Activated CD8-positive, alpha-beta memory T cell treated with anti-CD3 and anti-CD28 coated beads, Interleukin-2, amount 10 ng/mL, durations not matched to agents 7 days and 5 days (primary cell): ENCODE results near the gene ANTXRL. TPM values are rescaled to one million over a fixed set of nuclear protein-coding genes. Genes with fewer than 3 reads are reported as not detected.
"Not testable (repeated sequence)": the region's sequence is repeated elsewhere in the genome, so short reads cannot be mapped to it uniquely, and the experiment has no call there.

Source experiments
- ATAC-seq: fragments of 150-1000 bp; cut with Tn5 transposase; one replicate; pipeline ENCODE4 v1.10.0; 2021; ENCODE audit warnings: moderate library complexity
- CTCF ChIA-PET: fragments of 350-600 bp; sonication (Branson Sonifier 250); formaldehyde crosslinking; loops from one replicate; lab custom pipeline; 2021; ENCODE audit warnings: antibody characterized with exemption; lab: Charles Lee
- DNase-seq: peaks from one replicate; pipeline ENCODE4 v3.0.0-alpha.2; 2020
- H3K27ac Mint-ChIP-seq: one replicate; pipeline ENCODE4 v1.8.0; 2021; ENCODE audit warnings: mild to moderate bottlenecking, mixed read lengths
- H3K27me3 Mint-ChIP-seq: one replicate; pipeline ENCODE4 v1.8.0; 2021; ENCODE audit warnings: mixed read lengths
- H3K36me3 Mint-ChIP-seq: one replicate; pipeline ENCODE4 v1.8.0; 2021; ENCODE audit warnings: mild to moderate bottlenecking, mixed read lengths
- H3K4me1 Mint-ChIP-seq: one replicate; pipeline ENCODE4 v1.8.0; 2021; ENCODE audit warnings: mixed read lengths
- H3K4me3 Mint-ChIP-seq: one replicate; pipeline ENCODE4 v1.8.0; 2021; ENCODE audit warnings: mild to moderate bottlenecking, moderate library complexity, mixed read lengths
- H3K9me3 Mint-ChIP-seq: one replicate; pipeline ENCODE4 v1.8.0; 2022; ENCODE audit warnings: low read depth, mixed read lengths
- total RNA-seq, 2 experiments: library from RNA; stranded (reverse); gene quantifications; one replicate each; pipeline ENCODE4 v1.2.3, GENCODE V29; 2021

The ANTXRL gene
- not detected for total RNA-seq

DNA sequence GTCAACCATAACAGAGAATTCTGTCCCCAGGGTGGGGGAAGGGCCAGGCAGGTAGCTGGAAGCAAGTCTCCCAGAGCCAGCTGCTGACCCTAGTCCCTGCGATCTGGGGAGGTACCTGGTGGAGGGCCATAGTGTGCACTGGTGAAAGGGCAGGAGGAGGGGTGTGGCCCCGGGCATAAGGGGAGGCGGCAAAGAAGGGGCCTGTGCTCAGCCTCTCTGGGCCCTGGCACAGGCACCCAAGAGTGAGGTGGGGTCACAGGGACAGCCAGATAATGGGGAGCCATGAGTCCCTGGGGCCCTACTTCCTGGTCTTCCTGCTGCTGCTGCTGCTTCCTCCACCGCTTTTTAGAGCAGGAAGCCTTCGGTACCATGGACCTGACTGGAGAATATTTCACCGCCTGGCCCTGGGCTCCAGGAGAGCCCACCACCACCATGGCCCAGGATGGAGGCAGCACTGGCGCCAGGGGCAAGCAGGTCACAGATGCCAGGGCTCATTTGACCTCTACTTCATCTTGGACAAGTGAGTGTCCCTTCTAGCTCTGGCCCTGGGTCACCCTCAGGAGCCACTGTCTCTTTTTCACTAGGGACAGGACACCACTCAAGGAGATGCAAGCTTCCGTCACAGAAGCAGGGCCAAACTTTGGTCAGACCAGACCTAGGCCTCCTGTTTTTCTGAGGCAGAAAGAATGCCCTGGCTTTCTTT is at the start of gene ANTXRL:
TSS of gene ANTXRL (plus strand) at position 7 of the 703 bp plus-strand sequence. CDS start at position 273, 266 bp downstream.
- CTCF ChIA-PET = no interaction called here
- Mint-ChIP-seq H3K9me3 (no peaks in the 10 kb centered on the region), H3K27ac (no peak within 1 kb of the TSS), H3K4me3 (no peak within 1 kb of the TSS), H3K27me3 (peaks cover 9% of the 10 kb centered on the region), H3K4me1 (peaks cover 24% of the 10 kb centered on the region), H3K36me3 (peaks cover 2% of the 10 kb centered on the region)
- ATAC-seq (no peak), DNase-seq (no peak)

DNA sequence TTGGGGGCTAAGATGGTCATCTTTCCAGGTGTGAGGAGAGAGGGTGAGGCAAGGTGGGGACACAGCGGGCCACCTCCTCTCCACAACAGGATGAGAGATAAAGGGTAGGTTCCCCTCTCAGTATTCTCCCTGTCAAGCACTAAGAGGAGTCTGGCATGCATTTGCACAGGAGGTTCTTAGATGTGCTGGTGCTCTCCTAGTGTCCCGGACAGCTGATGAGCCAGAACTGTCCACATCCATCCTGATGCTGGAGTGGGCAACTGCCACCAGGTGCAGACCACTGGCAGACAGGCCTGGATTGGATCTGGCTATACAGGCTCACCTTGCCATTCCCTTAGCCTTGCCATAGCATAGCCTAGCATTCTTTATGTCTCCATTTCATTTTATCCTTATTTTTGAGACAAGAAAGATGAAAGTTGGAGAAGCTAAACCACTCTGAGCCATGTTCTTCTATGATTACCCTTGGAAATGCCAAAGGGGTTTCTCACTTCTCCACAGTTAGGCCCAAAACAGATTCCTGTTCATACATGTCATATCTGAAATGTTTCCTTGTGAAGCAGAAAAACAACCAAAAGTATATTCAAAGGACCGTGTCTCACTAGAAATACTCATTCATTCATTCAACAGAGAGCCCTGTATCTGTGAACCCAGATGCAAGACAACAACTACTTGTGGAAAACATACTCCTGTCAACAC is 48.8 kb upstream of the ANTXRL start:
- DNase-seq = no peak
- H3K9me3 Mint-ChIP-seq = peaks cover 6% of the 10 kb centered on the region

DNA sequence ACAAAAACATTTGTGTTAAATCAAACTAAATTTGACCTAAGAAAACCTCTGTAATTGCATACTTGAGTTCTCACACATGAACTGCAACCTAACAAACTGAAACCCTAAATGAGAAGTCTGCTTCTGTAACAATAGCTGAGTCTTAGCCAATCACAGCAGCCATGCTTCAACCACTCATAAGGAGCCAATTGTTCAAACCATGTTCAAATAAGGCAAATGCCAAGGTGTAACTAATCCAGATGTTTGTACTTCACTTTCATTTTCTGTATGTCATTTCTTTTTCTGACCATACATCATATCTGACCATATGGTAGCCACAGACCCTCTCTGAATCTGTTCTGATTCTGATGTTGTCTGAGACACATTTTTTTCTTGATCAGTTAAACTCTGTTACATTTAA is 47.5 kb upstream of the ANTXRL start:
- Mint-ChIP-seq H3K36me3 (peaks cover 43% of the 10 kb centered on the region), H3K4me1 (peaks cover 35% of the 10 kb centered on the region), H3K4me3 (no peak overlapping the region), H3K27me3 (no peaks in the 10 kb centered on the region), H3K27ac (no peak overlapping the region), H3K9me3 (peaks cover 10% of the 10 kb centered on the region)
- ATAC-seq = peak; percentile 31
- CTCF ChIA-PET = interaction anchor here (1.2 to 1.5 kb wide), 3 partner anchors 9 to 31 kb away, joined by 3 to 4 read pairs (median 3); no protein-coding TSS in a partner anchor
- DNase-seq = peak; percentile 39

More for the DNA sequence above, 48.8 kb upstream of the ANTXRL start:
- peaks cover 31% of the 10 kb centered on the region for H3K36me3 Mint-ChIP-seq
- no peak for ATAC-seq
- H3K27me3 Mint-ChIP-seq = no peaks in the 10 kb centered on the region
- H3K4me1 Mint-ChIP-seq = peaks cover 31% of the 10 kb centered on the region
- CTCF ChIA-PET = interaction anchor here (1.5 kb wide), 1 partner anchor 9 kb away, joined by 4 read pairs; no protein-coding TSS in a partner anchor
- no peak overlapping the region for H3K4me3 Mint-ChIP-seq
- no peak overlapping the region for H3K27ac Mint-ChIP-seq

DNA sequence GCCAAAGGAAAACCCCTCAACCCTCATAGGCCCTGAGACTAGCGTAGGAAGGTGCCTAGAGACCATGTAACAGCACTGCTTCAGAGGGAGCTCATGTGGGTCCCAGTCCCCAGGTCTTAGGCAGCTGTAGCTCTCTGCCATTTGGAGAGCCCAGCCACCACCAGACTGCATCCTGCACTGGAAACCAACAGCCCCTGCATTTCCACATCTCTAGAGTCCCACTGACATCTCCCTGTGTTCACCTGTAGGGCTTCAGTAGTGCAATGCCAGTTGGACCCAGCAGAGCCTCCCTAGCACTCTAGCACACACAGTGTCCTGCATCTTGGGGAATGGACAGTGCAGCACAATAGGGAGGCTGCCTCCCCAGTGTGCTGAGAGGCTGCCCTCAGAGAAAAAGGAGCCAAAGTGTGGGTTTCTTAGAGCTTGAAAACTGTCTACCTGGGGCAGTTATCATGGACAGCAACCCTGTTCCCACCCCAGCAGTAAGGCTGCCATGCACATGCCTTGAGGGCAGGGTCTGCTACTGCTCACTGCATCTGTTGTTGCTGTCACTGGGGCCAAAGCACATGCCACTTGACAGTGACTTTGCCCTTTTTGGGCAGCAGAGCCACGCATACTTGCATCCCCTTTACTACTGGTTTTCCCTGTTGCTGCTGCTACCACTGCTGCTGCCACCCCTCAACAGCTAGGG is 46.7 kb upstream of the ANTXRL start:
- Mint-ChIP-seq H3K27me3 (no peaks in the 10 kb centered on the region), H3K9me3 (peaks cover 10% of the 10 kb centered on the region), H3K4me1 (peaks cover 35% of the 10 kb centered on the region), H3K36me3 (peaks cover 43% of the 10 kb centered on the region), H3K27ac (no peak overlapping the region), H3K4me3 (no peak overlapping the region)
- CTCF ChIA-PET = interaction anchor here (1.4 to 1.5 kb wide), 2 partner anchors 12 to 30 kb away, joined by 3 to 4 read pairs; no protein-coding TSS in a partner anchor
- ATAC-seq (no peak), DNase-seq (peak; percentile 36)

DNA sequence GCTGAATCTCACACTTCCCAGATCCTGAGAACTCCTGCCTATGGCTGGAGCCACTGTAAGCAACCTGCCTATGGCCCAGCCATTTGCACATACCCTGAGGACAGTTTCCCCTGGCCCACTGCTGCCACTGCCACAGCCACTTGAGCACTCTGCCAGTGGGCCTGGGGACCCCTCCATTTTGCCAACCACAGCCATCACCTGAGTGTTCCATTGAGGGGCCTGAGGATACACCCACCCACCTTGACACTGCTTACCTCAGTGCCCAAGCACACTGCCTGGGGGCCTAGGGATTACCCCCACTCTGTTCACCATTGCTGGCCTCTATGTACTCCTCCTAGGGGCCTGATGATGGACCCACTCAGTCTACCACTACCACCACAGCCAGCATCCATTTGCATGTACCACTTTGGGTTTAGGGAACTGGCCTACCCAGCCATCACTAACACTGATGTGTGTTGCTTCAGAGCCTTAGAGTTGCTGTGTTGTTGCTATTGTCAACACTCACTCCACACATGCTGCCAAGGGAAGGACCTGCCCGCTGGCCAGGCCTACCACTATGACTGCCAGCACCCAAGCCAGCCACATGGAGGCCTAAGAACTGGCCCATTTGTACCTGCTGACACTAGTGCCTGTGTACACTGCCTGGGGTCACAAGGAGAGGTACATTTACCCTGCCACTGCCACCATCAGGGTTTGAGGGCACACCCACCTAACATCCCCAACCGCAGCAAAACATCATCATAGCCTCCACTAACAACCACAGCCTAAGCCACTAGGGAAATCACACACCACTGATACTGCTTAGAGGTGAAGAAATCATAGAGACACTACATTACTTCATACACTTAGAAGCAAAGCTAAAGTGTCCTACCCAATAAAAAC is 45.9 kb upstream of the ANTXRL start:
- H3K4me3 Mint-ChIP-seq = no peak overlapping the region
- CTCF ChIA-PET = interaction anchor here (1.0 to 1.5 kb wide), 3 partner anchors 12 to 29 kb away, joined by 3 to 5 read pairs (median 3); no protein-coding TSS in a partner anchor

DNA sequence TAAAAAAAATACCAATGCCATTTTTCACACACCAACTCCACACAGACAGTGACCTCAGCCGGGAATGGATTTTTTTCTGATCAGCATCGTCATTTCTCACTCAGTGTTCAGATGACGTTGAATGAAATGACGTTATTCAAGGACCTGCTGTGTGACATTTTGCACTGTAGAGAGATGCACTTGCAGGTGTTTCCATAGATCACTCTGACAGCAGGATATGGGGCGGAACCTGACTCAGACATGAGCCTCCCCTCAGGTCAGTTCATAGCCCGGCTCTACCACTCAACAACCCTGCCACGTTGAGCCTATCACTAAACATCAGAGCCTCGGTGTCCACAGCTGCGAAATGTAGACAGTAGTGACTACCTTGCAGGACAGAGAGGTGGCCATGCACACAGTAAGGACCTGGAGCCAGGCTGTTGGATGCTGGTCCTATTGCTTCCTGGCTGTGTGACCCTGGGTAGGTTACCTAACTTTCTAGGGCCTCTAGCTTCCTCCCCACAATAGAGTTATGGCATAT is 41.4 kb upstream of the ANTXRL start:
- no peak overlapping the region for H3K4me3 Mint-ChIP-seq
- ATAC-seq (no peak), DNase-seq (peak; percentile 37)
- CTCF ChIA-PET = no interaction called here
- peaks cover 38% of the 10 kb centered on the region for H3K36me3 Mint-ChIP-seq
- H3K9me3 Mint-ChIP-seq = peaks cover 10% of the 10 kb centered on the region
- H3K27me3 Mint-ChIP-seq = no peaks in the 10 kb centered on the region
- H3K4me1 Mint-ChIP-seq = peaks cover 24% of the 10 kb centered on the region
- no peak overlapping the region for H3K27ac Mint-ChIP-seq

More for the DNA sequence above, 45.9 kb upstream of the ANTXRL start:
- DNase-seq (peak; percentile 74), ATAC-seq (peak; percentile 72)
- H3K4me1 Mint-ChIP-seq = peaks cover 35% of the 10 kb centered on the region
- H3K27ac Mint-ChIP-seq = peak overlapping the region; percentile 53
- H3K9me3 Mint-ChIP-seq = peaks cover 10% of the 10 kb centered on the region
- no peaks in the 10 kb centered on the region for H3K27me3 Mint-ChIP-seq
- peaks cover 46% of the 10 kb centered on the region for H3K36me3 Mint-ChIP-seq

DNA sequence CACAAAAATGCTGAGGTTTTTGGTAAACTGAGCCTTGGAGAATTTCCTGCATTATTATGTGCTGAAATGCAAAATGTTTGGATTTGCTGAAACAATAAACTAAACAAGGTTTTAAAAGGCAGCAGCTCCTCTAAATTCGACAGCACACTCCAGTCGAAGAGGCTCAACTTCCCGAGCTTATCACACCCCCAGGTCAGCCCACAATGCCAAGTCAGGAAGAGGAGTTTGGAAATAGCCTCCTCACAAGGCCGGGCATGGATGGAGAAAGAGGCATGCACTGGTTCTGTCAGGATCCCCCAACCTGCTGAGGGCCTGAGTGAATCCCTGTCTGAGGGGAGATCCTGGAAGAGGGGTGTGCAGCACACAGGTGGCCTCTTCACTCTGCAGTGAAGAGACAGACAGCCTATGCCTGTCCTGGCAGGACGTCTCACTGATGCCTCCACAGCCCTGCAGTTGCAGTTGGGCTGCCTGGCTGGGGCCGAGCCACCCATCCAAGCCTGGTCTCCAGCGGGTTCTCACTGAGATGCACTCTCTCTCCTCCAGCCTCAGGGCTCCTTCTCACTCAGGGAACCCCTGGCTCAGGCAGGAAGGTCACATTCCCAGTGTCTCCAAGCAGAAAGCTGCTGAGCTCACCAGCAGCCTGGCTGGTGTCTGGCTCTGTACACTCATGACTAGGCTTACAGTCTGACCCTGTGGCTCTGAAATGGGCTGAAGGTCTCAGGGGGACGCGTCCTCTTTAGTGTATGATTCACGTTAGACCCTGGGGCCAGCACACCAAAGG is 40.2 kb upstream of the ANTXRL start:
- H3K9me3 Mint-ChIP-seq, DNase-seq, H3K27ac Mint-ChIP-seq, H3K4me3 Mint-ChIP-seq, H3K27me3 Mint-ChIP-seq, CTCF ChIA-PET, ATAC-seq: not testable (repeated sequence)
- peaks cover 13% of the 10 kb centered on the region for H3K4me1 Mint-ChIP-seq
- peaks cover 31% of the 10 kb centered on the region for H3K36me3 Mint-ChIP-seq

DNA sequence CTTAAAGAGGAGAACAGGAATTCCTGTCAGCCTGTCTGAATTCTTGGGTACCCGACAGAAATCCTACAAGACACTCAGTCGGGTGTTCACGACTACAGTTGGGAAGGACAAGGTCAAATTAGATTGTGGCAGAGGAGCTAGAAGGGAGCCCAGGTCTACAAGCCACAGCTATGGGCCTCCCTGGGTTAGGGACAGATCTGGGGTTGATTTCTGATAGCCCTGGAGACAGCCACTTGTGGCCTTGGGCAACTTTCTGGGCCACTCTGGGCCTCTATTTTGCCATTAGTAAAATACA is 39.7 kb upstream of the ANTXRL start:
- CTCF ChIA-PET = no interaction called here
- peaks cover 8% of the 10 kb centered on the region for H3K4me1 Mint-ChIP-seq
- H3K27ac Mint-ChIP-seq = no peak overlapping the region
- H3K9me3 Mint-ChIP-seq = peaks cover 9% of the 10 kb centered on the region
- H3K27me3 Mint-ChIP-seq = no peaks in the 10 kb centered on the region
- ATAC-seq = no peak
- no peak for DNase-seq
- peaks cover 28% of the 10 kb centered on the region for H3K36me3 Mint-ChIP-seq
- no peak overlapping the region for H3K4me3 Mint-ChIP-seq

DNA sequence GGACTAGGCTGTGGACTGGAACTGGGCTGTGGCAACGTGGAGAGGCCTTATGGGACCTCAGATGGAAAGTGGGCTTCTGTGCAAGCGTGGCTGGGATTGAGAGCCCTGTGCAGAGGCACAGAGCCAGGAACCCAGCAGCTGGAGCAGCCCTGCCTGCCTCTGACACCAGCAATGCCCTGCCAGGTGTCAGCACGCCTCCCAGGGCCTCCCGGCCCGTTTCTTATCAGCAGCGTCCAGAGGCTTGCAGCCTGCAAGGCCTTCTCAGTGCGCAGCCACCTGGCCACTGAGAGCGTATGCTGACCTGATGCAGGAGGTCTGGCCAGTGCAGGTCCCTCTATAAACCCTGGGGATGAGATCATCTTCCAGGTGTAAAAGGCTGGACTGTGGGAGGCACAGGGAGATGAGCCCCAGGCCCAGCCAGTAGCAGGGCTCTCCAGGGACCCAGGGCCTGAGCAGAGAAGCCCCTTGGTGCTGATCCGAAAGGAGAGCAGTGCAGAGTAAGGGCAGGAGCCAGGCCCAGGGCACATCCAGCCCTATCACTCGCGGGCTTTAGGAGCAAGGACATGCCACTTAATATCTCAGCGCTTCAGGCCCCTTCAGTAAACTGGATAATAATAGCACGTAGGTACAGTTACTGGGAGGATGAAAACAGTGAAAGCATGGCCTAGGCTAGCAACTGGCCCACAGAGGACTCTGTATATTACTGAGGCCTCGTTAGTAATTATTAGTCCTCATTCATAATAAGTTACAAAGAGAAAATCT is 38.8 kb upstream of the ANTXRL start:
- CTCF ChIA-PET = no interaction called here
- DNase-seq = no peak
- H3K9me3 Mint-ChIP-seq = peaks cover 4% of the 10 kb centered on the region

DNA sequence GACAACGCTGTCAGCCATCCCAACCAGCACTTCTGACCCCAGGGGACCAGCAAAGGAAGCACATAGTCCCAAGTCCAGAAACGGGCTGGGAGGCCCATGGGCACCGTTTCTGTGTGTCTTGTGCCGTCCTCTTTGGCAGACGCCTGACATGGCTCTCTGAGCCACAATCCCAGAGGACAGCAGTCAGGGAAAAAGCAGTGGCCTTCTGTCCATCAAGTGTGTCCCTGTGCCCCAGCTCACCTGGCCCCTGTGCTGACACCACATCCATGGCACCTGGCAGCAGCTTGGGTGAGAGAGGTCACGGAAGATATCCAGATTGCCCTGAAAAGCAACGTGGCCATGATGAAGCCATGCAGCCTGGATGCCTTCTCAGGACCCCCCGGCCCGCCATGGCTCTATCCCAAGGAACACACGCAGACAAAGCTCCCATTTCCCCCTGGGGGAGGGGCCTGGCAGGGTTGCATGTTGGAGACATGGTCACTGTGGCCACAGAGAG is 38.1 kb upstream of the ANTXRL start:
- no peak for ATAC-seq
- no peak overlapping the region for H3K4me3 Mint-ChIP-seq
- H3K9me3 Mint-ChIP-seq = no peaks in the 10 kb centered on the region
- H3K4me1 Mint-ChIP-seq = no peaks in the 10 kb centered on the region
- H3K36me3 Mint-ChIP-seq = peaks cover 14% of the 10 kb centered on the region
- no peak for DNase-seq
- H3K27me3 Mint-ChIP-seq = no peaks in the 10 kb centered on the region
- CTCF ChIA-PET = no interaction called here
- no peak overlapping the region for H3K27ac Mint-ChIP-seq

More for the DNA sequence above, 38.8 kb upstream of the ANTXRL start:
- Mint-ChIP-seq H3K27me3 (no peaks in the 10 kb centered on the region), H3K4me1 (peaks cover 3% of the 10 kb centered on the region), H3K27ac (no peak overlapping the region), H3K36me3 (peaks cover 20% of the 10 kb centered on the region), H3K4me3 (no peak overlapping the region)
- no peak for ATAC-seq

DNA sequence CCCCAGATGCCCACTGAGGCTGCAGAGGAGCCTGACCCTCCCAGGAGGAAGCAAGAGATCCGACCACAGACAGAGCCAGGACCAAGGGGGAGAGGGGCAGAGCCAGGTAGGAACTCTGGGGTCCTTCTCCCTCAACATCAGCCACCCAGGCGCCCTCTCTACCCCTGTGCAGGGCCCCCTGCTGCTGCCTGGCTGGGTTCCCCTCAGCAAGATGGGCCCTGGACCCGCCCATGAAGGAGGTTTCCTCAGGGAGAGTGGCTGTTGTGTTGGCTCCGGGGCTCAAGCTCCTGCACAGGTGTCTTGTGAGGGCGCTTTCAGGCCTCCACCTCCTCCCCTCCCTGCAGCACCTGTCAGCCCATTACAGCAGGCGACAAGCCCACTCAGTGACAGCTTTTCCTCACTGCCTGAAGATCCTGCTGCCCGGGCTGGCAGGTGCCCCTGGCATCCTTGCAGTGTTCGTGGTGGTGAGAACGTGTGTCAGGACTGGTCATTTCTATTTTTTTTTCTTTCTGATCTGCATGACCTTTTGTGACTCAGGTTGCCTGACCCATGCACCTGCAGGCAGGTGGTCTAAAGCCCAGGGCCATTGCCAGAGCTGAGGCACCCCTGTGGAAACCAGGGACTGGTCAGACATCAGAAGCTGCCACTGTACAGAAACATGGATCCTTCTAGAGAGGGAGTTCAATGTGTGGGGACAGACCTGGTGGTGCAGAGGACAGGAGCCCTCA is 37.0 kb upstream of the ANTXRL start:
- H3K9me3 Mint-ChIP-seq, H3K27me3 Mint-ChIP-seq, ATAC-seq, H3K36me3 Mint-ChIP-seq, H3K27ac Mint-ChIP-seq, CTCF ChIA-PET, H3K4me3 Mint-ChIP-seq, H3K4me1 Mint-ChIP-seq: not testable (repeated sequence)
- DNase-seq = peak; percentile 37
